AG08396 (cell line): ENCODE results near the gene PIP5K1B.
"Not testable (repeated sequence)": the region's sequence is repeated elsewhere in the genome, so short reads cannot be mapped to it uniquely, and the experiment has no call there.

Experiments
- DNase-seq: peaks from one replicate; pipeline ENCODE4 v3.0.0; 2012; ENCODE audit warnings: low spot score, mixed read lengths

PIP5K1B gene

DNA sequence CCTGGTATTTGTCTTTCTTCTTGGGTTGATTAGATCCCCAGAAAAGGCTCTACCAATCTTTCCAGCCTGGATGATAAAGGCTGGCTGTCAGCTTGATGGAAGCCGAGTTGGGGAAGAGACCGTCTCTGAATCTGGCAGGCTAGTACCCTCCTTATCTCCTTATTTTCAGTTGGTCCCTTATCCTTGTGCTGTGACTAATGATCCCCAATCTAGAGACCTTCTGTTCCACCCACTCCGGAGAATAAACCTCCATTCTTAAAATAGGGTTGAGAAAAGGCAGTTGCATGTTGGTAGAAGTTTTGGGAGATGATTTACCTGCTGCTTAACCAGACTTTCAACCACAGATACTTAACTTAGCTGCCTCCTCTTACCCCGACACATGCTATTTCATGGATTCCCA, 256.5 kb downstream of the PIP5K1B start:
- DNase-seq, result no peak

DNA sequence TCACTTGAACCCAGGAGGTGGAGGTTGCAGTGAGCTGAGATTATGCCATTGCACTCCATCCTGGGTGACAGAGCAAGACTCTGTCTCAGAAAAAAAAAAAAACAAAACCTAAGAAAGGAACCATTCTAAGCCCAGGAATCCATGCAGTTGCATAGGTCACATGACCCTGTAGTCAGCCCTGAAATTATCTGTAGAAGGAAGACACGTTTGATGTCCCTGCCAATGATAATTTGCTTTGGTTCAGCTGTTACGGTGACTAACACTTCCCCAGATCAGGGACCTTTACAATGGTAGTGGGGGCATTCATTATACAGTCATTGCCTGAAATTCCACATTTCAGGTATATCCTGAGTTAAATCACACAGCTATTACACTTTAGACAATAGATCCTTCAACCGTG, 258.4 kb downstream of the PIP5K1B start:
- no peak for DNase-seq

GRCh38 chr9:68964102-68964541, 259.1 kb downstream of the PIP5K1B start:
- DNase-seq, result no peak

DNA sequence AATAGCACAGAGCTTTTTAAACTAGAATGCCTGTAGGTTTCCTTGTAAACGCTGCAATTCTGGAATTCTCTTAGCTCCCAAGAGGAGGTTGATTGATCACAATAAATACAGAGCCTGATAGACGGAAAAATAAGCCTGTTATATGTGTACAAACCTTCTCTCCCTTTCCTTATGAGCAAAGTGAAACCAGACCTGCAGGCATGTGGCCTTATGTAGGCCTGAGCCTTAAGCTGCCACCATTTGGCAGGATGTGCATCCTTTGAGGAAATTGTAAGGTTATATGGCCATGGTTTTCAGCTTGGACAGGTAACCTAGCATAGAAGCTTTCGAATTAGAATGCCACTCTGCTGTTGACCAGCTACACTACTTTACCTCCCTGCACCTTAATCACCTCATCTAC, 259.7 kb downstream of the PIP5K1B start:
- DNase-seq, result no peak

- DNase-seq, result no peak
Measured at GRCh38 chr9:68966496-68966944, 261.5 kb downstream of the PIP5K1B start.

GRCh38 chr9:68967800-68968199, 262.8 kb downstream of the PIP5K1B start:
- no peak for DNase-seq

- no peak for DNase-seq
Measured at GRCh38 chr9:68969538-68969937, 264.5 kb downstream of the PIP5K1B start.

GRCh38 chr9:68970151-68970550, 265.1 kb downstream of the PIP5K1B start:
- DNase-seq, result no peak

DNA sequence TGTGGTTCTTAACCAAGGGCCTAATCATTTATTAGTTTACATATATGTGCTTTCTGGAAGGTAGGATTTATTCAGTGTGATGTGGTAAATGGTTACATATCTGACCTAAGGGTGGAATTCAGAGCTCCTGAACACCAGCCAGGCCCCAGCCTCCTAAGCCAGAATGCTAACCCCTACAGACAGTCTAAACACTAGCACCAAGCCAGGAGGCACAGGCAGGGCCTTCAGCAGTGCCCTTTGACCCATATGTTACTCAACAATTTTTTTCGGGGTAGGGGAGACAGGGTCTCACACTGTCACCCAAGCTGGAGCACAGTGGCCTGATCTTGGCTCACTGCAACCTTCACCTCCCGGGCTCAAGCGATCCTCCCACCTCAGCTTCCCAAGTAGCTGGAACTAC, 268.6 kb downstream of the PIP5K1B start:
- no peak for DNase-seq

DNA sequence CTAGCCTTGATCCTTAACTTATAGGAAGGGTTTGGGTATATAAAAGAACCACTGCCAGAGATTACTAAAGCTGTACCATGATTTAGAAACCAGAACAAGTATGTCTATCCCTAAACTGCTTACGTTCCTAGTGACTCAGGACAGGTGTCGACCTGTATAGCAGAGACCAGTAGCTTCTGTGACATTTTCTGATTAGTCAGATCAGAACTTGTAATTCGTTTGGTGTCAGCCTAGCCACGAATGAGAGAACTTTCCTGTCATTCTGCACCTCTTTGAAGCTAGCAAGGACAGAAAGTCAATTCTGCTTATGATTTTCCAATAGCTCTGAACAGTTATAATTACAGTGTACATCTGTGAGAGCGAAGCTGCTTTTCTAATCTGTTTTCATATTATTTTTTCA, 269.4 kb downstream of the PIP5K1B start:
- DNase-seq, result no peak

GRCh38 chr9:68974901-68975300, 269.9 kb downstream of the PIP5K1B start:
- DNase-seq, result no peak

DNA sequence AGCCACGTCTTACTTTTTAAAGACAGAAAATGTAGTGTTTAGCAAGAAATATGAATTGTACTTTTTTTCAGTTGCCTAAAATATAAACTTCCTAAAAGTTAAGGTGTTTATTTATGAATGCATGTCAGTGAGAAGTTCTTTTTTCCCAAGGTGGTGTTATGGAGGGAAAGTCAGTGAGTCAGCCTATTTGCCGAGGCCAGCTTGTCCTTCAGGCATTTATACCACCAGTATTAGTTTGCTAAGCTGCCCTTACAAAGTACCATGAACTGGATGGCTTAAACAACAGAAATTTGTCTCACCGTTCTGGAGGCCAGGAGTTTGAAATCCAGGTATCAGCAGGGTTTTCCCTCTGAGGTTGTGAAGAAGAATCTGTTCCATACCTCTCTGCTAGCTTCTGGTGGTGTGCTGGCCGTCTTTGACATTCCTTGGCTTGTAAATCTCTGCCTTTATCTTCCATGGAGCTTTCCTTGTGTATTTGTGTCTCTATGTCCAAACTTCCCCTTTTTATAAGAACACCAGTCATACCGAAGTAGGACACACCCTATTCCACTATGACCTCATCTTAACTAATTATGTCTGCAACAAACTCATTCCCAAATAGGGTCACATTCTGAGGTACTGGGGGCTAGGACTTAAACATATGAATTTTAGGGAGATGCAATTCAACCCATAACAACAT, 270.5 kb downstream of the PIP5K1B start:
- no peak for DNase-seq

DNA sequence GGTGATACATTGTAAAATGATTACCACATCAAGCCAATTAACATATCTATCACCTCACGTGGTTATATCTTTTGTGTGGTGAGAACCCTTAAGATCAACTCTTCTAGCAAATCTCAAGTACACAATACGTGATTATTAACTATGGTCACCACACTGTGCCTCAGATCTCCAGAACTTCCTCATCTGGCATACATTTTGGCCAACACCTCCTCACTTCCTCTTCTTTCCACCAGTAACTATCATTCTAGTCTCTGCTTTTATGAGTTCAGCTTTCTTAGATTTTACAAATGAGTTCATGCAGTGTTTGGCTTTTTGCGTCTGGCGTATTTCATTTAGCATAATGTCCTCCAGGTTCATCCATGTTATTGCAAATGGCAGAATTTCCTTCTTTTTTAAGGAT, 273.0 kb downstream of the PIP5K1B start:
- no peak for DNase-seq

DNA sequence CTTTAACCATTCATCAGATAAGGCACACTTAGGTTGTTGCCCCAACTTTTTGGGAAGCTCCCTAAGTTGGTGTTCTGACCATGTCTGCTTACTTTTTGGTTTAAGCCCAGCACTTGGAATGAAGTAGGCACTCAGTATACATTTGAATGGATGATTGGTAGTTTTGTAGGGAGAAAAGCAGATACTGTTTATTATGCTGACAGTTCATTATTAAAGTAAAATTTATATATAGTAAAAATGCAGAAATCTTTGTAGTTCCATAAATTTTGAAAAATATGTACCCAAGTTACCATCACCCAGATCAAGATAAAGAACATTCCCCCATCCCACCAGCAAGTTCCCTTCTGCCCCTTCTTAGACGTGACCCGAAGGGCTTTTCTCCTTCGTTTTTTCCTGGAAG, 273.5 kb downstream of the PIP5K1B start:
- no peak for DNase-seq

DNA sequence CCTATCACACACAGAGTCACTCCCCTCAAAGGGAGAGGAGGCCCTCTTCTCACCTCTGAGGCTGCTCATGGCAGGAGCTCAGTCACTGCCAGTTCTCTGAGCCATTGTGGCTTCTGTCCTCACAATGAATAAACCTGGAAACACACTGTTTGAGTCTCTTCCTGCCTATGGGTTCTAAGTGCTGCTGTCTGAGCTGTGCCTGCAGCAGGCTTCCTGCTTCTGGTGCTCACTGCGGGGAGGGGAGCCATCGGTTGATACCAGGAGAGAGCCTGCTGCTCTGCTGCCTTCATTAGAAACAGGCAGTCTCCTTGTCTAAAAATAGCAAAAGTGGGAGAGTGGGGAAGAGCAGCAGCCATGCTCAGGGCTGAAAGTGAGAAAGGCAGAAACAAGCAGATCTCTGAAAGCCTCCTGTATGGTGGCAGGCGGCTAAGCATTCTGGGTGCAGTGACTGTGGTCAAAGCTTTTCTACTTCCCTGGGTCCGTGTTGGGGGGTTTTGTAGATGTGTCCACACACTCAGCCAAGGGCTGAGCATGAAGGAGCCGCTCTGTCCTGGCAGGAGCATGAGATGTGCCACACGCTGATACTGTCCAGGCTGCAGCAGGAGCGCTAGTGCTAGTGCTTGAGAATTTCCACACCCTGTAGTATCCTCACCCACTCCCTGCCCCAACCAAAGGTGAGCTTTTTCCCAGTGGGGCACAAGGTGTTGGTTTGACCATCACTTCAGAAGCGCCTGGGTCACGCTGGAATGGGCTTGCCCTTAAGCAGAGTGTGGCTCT, 274.7 kb downstream of the PIP5K1B start:
- DNase-seq, result no peak

DNA sequence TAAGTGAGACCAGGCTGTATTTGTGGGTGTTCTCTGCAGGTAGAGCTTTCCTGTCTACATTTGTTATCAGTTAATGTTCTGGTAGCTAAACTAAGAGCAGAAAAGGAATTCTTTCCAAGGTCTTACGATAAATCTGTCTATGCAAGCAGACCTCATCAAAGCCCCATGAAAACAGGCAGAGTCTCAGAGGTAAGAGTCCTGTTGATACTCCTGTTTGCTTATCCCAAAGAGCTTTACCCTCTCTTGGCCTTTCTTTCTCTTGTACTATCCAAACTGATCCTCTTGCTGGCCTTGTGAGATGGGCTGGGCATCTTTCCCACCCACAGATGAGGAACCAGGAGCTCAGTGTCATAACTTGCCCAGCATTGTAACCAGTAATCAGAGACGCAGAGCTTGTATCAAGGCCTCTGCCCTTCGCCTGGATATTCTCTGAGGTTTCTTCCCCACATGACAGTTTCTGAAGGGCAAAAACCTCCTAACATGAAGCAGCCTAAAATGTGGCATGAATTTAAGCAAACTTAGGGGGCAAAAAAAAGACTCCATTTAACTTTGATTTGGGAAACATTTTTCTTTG, 275.4 kb downstream of the PIP5K1B start:
- no peak for DNase-seq

- DNase-seq, result no peak
Measured at GRCh38 chr9:68981789-68982188, 276.7 kb downstream of the PIP5K1B start.

DNA sequence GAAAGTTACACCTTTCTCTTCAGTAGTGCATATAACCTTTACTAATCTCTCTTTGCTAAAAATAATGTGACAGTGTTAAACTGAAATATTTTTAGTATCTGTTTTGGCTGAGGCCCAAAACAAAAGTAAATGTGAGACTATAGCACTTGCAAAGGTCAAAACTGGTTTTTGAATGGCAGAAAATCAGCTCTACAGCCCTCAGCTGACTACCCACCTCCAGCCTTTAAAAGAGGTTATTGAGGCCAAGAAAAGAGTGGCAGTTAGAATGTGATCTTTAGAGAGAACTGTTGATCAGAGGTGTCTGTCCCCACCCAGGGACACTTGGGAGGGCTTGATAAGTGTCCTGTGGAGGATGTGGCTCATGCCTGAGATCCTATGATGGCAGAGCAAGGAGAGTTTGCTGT, 278.0 kb downstream of the PIP5K1B start:
- DNase-seq, result no peak

DNA sequence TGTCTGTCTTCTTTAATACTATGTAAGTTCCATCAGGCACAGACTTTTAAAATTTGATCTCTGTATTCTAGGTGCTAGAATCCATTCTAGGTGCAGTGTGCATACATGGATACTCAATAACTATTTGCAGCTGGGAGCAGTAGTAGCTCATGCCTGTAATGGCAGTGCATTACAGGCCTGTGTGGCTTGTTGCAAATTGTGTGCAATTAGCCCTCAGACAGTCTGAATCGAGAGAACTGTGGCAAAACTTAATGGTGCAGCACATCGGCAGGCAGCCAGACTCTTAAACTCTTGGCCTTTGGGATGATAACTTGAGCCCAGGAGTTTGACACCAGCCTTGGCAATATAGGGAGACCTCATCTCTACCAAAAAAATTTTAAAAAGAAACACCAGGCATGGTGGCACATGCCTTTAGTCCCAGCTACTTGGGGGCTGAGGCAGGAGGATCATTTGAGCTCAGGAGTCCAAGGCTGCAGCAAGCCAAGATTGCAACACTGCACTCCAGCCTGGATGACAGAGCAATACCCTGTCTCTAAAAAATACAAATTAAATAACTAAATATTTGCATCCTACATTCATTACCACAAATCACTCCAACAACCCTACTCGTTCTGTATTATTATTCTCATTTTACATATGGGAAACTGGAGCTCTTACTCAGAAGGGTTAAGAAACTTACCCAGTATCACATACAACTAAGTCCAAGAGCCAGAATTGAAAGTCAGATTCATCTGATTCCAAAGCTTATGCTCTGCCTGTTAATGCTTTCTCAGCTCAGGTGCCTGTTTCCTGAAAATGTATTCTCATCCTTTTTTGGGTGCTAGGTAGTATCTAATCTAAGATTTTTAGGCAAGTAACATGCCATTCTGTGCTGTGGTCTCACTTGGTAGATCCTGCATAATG, 278.7 kb downstream of the PIP5K1B start:
- no peak for DNase-seq

DNA sequence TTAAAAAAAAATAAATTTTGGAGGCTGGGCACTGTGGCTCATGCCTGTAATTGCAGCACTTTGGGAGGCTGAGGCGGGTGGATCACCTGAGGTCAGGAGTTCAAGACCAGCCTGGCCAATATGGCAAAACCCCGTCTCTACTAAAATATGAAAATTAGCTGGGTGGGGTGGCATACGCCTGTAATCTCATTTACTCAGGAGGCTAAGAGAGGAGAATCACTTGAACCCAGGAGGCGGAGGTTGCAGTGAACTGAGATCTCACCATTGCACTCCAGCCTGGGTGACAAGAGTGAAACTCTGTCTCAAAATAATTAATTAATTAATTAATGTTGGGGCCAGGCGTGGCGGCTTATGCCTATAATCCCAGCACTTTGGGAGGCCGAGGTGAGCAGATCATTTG, 281.9 kb downstream of the PIP5K1B start:
- DNase-seq, result not testable (repeated sequence)

GRCh38 chr9:68991457-68991856, 286.4 kb downstream of the PIP5K1B start:
- DNase-seq, result no peak

GRCh38 chr9:68995776-68996175, 290.7 kb downstream of the PIP5K1B start:
- no peak for DNase-seq
